Measurements from ENCODE around the gene CT47C1.

DNA sequence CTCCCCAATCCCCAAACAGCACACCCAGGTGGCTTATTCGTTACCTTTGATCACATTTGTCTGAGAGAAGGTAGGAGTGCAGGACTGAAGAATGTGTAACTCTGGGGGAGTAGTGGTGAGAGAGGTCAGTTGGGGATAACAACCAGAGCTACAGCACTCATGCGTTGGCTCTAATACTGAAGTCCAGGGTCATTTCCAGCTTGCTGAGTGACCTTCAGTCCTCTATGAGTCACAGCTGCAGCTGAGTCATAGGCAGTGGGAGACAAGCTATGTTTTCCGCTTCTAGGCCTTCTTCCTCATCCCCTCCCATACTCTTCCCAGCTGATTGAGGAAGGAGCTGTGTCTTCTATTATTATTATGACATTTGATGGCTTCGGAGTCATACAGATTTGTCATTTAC lies 31.6 kb upstream of the CT47C1 start:
- no peak for TF ChIP-seq CTCF (IDR thresholded peaks at IDR 0.05; ENCODE audit: low read length)
- TF ChIP-seq EZH2 (IDR thresholded peaks at IDR 0.05; ENCODE audit: borderline replicate concordance, low read length), result no peak
